NCI-H146 (cell line): Measurements from ENCODE around the gene NGRN.
"Not testable (repeated sequence)": the region's sequence is repeated elsewhere in the genome, so short reads cannot be mapped to it uniquely, and the experiment has no call there.

Source experiments
- DNase-seq: peaks from one replicate; lab custom pipeline; 2025; lab: John Stamatoyannopoulos, UW

The NGRN gene

GRCh38 chr15:90281637-90282036 lies 16.2 kb downstream of the NGRN start:
- DNase-seq, result not testable (repeated sequence)

DNA sequence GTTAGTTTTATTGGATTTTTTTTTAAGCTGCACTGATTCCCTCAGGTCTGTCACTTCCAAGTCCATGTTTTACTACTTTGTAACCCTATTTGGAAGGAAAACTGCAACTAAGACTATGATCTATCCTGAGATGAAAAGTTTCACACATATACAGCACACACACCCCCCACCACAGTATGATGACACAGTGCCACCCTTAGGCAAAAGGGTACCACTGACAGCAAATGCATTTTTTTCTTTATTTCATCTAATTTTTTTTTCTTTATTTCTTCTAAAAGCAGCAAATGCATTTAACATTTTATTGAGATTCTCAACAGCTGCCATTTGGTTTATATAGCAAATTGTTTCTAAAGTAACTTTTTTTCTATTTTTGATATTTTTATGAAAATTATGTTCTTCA lies 21.2 kb downstream of the NGRN start:
- DNase-seq, result no peak

DNA sequence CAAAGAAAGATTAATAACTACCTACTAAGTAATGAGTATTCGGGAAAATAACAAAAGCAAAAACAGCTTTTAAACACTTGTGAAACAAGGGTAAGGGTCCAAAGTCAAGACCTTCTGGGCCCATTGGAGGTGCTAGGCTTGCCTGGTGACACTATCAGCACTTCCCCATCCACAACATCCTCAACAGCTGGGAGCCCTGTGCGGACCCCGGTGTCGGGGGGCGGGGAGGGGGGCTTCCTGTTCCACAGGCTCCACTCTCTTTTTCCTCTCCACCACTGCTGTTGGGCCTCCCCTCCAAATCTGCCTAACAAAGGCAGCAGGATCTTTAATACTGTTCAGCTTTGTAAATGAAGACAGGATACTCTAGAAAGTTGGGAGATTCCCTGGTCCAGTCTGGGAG lies 21.6 kb downstream of the NGRN start:
- DNase-seq, result no peak

GRCh38 chr15:90287946-90288345 lies 22.5 kb downstream of the NGRN start:
- DNase-seq, result no peak

DNA sequence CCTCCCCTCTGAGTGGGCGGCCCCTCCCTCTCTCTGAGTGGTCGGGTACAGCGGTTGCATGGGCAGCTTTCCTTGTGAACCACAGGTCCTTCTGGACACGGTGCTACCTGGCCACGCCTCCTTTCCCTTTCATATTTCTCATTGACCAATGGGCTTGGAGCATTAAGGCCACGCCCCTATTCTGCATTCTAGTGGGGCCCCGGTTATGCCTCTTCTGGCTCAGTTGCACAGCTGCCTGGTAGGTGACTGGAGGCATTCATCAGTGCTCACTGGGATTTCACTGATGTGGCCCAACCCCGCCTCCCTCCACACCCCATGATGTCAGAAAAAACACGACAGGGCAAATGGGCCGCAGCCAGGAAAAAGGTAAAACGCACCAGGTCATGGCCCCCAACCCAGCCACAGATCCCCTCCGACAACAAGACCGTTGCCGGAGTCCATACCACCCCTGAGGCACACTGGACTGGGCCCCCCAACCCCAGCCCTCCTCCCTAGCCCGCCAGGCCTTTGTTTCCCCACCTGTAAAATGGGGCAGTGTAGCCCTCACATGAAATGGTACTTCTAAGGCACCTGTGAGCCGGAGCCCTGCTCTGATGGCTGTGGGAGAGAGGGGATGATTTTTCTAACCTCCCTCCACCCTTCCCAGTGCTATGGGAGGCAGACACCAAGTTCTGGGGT lies 26.3 kb downstream of the NGRN start:
- DNase-seq, result peak; percentile 37

GRCh38 chr15:90293040-90293810 lies 27.8 kb downstream of the NGRN start:
- peak; percentile 95 for DNase-seq

GRCh38 chr15:90294159-90294558 lies 28.7 kb downstream of the NGRN start:
- no peak for DNase-seq

DNA sequence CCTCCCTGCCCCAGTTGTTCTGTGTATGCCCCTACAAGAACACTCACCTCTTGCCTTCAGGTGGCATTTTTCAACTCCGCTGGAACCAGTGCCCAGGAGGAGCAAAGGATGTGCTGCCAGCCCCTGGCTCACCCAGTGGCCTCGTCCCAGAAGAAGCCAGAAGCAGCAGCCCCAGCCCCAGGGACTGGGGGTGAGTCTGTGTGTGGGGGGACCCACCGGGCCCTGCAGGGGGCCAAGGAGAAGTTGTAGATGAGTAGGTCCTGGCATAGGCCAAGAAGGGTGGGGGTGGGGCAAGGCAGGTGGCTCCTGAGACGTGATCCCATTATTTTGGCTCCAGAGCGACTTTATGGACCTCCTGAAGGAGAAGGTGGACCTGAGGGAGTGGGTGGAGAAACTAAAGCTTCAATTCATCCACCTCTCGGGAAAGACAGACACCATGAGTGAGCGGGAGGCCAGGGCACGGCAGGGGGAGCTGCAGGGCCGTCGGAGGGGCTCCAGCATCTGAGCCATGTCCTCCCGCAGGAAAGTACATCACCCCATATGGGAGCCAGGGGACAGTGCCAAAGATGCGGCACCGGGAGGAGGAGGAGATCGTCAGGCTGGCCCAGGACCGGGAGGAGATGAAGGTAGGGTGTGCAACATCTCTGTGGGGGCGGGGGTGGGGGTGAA lies 29.3 kb downstream of the NGRN start:
- DNase-seq, result peak; percentile 55

GRCh38 chr15:90295270-90295648 lies 29.8 kb downstream of the NGRN start:
- DNase-seq, result peak; percentile 55

DNA sequence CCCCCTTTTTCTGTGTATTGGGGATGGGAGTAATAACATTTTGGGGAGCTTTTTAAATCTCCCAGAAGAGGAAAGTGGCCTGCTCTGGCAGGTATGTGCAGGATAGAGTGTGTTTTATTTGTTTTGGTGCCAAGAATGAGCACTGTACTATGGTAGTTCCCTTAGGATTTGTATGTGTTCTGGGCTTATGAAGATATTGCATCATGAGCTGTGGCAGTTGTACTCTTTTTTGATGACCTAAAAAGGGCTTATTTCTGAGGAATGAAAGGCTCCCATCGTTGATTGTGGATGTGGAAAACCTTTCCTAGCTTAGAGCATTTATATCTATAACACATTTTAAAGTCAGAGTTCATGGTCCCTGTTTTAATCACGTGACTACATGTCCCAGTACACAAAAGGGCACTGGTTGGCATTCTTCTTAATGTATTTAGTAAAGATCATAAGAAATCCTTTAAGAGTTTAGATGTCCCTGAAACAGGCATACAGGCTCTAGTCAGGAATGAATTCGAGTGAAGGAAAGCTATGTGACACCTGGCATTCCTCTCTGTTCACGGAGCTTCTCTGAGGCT lies 30.9 kb downstream of the NGRN start:
- not testable (repeated sequence) for DNase-seq

- DNase-seq, result no peak
These were observed 31.5 kb downstream of the NGRN start for GRCh38 chr15:90297021-90297420.

DNA sequence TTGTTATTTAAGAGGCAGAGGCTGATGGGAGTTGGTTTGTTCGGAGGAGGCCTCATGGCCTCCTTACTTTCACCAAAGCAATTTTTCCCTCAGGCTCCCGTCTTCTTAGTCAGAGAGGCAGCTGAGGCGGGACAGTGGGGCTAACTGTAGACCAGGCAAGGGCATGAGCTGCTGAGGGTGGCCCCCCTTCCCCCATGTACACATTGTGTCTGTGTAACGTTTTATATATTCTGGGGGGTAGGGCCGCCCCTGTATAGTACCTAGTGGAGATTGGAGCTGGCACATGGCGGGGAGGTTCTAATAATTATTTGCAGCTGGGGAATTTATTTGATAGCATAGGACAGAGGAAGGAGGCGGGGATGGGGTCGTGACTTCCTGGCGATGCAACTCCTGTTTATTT lies 35.1 kb downstream of the NGRN start:
- DNase-seq, result no peak

DNA sequence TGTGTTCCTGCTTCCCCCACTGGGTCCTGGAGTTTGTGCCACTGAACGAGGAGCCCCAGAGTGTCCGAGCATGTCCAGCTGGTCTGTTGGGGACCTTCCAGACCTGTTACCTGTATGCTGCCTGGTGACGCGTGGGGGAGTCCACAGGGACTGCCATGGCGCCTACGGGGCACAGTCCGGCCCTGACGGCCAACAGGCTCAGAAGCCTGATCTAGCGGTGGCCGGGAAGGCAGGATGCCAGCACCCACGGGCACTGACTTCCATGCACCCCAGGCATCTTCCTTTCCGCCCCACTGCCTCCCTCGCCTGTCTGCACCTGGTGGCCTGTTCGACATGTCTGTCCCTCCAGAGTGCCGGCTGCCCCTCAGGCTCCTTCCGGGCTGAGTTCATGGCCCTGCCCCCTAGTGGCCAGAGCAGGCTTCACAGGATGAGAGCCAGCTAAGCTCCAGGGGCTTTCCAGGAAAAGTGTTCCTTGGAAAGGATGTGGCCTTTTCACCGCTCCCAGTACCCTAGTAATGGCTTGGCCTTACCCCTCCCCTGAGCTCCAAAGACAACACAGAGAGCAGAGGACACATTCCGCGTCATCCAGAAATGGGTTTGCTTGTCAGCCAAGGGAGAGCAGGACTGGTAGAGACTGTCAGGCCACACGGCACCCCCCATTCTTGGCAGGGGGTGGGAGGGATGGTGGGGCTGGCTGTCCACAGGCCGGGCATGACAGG lies 35.7 kb downstream of the NGRN start:
- peak; percentile 67 for DNase-seq

DNA sequence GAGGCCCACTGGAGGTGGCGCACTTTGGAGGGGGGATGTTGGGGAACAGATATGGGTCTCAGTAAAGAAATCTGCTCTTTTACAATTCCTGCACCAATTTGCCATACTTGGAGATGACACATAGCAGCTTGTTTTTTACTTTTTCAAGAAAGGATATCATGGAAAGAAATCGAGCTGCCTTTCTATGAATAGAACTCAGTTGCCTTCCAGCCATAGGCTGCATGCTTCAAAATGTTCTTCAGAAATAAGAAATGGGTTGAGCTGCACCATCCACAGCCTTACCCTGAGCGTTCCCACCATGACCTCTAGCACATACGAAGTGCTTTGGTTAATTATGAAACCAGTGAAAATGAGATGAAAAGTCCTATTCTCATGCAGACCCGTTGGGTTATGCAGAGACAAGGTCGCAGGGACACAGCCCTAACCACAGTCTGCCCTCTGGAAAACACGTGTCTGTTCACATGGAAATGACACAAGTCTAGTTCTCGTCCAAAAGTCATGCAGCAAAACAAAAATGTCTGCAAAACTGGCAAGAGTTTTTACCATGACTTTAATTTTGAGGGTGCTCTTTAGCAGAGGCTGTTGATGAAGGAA lies 36.3 kb downstream of the NGRN start:
- no peak for DNase-seq

GRCh38 chr15:90305355-90305754 lies 39.9 kb downstream of the NGRN start:
- not testable (repeated sequence) for DNase-seq

GRCh38 chr15:90305932-90306331 lies 40.5 kb downstream of the NGRN start:
- DNase-seq, result no peak

GRCh38 chr15:90306560-90306959 lies 41.1 kb downstream of the NGRN start:
- DNase-seq, result no peak

- DNase-seq, result no peak
These were observed 42.2 kb downstream of the NGRN start for GRCh38 chr15:90307661-90308060.

DNA sequence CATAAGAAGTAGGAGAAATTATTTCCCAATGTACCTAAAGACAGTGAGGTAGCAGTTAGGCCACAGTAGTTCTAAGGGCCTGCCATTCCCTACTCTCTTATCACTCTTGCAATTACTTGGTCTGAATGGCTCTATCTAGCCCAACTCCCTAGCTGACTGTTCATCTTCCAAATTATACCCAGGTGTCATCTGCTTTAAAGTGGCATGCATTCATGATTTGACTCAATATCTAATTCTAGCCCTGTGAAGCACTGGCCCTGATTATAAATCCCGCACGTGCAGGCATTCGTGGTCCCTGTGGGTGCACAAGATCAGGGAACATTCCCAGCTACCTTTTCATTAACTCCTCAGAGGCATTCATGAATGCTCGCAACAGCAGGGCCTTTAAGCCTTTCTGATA lies 43.5 kb downstream of the NGRN start:
- no peak for DNase-seq

DNA sequence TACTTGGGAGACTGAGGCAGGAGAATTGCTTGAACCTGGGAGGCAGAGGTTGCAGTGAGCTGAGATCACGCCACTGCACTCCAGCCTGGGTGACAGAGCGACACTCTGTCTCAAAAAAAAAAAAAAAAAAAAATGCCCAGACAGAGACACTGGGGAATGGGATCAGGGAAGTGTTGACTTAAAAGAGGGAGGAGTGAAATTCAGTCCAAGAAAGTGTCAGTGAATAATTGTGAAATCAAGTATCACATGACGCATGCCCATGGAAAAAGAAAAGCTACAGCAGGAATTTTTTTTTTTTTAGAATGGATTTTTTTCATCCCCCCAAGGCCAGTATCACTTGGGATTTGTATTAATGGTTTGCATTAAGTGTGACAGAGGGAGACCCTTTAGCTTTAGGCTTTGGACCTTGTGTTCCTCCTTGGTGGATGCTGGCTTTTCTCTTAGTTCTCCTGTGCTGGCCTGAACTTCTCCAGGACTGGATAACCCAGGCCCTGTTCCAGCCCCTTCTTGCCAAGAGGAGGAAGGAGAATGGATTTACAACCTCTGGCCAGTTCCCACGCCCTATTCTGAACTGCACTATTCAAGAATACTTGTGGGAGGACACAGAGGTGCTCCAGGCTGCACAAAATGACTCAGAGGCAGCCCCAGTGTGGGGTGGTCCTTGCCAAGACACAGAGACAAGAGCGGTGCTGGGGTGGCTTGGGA lies 50.0 kb downstream of the NGRN start:
- DNase-seq, result no peak

DNA sequence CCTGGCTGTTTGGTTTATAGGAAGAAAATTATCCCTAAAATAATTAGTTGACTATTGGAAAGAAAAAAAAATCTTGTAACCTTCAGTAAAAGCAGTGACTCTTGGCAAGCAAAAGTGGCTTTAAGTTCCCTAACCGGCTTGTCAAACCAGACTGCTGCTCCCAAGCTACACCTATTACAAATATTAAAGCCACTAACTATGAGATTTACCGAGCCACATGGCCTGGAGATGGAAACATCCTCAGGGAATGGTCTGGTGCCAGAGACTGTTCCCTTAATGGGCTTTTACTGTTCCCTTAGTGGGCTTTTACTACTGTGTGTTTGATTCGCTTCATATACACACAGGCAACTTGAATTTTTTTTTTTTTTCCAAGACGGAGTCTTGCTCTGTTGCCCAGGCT lies 50.7 kb downstream of the NGRN start:
- no peak for DNase-seq
